ENCODE results near the gene HMGXB3.

DNA sequence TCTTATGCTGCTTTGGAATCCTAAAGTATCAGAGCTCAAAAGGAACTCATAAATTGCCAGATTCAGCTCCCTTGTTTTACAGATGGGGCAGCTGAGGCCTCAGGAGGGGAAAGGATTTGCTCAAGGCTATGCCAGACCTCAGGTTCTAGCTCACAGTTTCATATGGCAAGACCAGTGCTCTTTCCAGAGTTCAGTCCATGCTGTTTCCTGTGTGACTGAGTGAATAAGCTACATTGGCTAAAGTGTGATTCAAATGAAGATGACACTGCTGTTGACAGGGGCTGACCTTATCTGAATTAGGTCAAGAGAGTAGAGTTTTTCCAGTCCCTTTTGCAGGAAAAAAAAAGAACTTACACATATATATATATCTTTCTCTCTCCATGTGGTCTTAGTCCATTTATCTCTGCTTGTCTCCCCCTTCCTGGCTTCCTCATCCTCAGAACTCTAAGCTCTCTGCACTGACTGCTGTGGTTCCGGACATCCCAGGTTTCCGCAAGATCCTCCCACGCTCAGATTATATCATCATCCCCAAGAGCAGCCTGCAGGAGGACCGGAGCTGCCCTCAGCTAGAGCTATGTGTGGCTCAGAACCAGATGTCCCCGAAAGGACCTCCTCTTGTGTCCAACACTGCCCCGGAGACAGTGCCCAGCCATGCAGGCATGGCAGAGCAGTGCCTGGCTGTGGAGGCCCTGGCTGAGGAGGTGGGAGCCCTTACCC lies 9.3 kb downstream of the HMGXB3 start:
- TF ChIP-seq, protein P1, sequence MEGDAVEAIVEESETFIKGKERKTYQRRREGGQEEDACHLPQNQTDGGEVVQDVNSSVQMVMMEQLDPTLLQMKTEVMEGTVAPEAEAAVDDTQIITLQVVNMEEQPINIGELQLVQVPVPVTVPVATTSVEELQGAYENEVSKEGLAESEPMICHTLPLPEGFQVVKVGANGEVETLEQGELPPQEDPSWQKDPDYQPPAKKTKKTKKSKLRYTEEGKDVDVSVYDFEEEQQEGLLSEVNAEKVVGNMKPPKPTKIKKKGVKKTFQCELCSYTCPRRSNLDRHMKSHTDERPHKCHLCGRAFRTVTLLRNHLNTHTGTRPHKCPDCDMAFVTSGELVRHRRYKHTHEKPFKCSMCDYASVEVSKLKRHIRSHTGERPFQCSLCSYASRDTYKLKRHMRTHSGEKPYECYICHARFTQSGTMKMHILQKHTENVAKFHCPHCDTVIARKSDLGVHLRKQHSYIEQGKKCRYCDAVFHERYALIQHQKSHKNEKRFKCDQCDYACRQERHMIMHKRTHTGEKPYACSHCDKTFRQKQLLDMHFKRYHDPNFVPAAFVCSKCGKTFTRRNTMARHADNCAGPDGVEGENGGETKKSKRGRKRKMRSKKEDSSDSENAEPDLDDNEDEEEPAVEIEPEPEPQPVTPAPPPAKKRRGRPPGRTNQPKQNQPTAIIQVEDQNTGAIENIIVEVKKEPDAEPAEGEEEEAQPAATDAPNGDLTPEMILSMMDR (IDR thresholded peaks at IDR 0.05): no peak
- no peak for TF ChIP-seq POLR2A (IDR thresholded peaks at IDR 0.05)

Measured in ovary (tissue), 3 donors.